ENCODE measurements around the gene NOD2. TPM values are rescaled to one million over a fixed set of nuclear protein-coding genes. Genes with fewer than 3 reads are reported as not detected.

NOD2 gene
- total RNA-seq, 1 donor from 2014 or later = 2.9 TPM

DNA sequence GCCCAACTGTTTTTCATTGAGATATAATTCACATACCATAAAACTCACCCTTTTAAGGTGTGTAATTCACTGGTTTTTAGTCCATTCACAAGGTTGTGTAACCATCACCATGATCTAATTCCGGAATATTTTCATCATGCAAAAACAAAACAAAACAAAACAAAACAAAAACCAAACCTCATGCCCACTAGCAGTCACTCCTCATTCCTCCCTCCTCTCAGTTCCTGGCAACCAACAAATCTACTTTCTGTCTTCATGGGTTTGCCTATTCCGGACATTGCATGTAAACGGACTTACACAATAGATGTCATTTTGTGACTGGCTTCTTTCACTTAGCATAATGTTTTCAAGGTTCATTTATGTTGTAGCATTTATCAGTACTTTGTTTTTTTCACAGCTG, 4.5 kb upstream of the NOD2 start:
- H3K9me3 Mint-ChIP-seq = no peaks in the 10 kb centered on the region
- no peak overlapping the region for H3K27ac Mint-ChIP-seq
- ChIA-PET CTCF (no interaction called here), POLR2A (no interaction called here)
- no peaks in the 10 kb centered on the region for H3K36me3 Mint-ChIP-seq (ENCODE audit: low read depth)
- no peak overlapping the region for H3K4me3 Mint-ChIP-seq
- peaks cover 3% of the 10 kb centered on the region for H3K27me3 Mint-ChIP-seq
- peaks cover 39% of the 10 kb centered on the region for H3K4me1 Mint-ChIP-seq
- DNase-seq = no peak
- intact Hi-C loops (cut with micrococcal nuclease) = no loop called here
- TF ChIP-seq, protein P1, sequence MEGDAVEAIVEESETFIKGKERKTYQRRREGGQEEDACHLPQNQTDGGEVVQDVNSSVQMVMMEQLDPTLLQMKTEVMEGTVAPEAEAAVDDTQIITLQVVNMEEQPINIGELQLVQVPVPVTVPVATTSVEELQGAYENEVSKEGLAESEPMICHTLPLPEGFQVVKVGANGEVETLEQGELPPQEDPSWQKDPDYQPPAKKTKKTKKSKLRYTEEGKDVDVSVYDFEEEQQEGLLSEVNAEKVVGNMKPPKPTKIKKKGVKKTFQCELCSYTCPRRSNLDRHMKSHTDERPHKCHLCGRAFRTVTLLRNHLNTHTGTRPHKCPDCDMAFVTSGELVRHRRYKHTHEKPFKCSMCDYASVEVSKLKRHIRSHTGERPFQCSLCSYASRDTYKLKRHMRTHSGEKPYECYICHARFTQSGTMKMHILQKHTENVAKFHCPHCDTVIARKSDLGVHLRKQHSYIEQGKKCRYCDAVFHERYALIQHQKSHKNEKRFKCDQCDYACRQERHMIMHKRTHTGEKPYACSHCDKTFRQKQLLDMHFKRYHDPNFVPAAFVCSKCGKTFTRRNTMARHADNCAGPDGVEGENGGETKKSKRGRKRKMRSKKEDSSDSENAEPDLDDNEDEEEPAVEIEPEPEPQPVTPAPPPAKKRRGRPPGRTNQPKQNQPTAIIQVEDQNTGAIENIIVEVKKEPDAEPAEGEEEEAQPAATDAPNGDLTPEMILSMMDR (IDR thresholded peaks at IDR 0.05) = no peak
- no peak for ATAC-seq (ENCODE audit: low read depth)

DNA sequence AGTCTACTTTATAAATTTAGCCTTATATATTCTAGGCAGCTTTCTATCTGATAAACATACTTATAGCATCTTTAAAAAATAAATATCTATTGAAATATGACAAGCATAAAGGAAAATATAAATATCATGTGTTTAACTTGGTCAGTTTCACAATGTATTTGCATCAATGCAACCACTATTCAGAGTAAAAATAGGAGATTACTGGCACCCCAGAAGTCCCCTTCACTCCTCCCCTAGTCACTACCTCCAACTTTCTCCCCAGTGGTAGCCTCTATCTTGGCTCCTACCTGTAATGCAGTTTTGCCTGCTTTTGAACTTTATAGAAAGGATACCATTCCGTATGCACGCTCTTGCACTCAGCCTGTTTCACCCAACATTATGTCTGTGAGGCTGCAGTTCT, 3.2 kb upstream of the NOD2 start:
- Mint-ChIP-seq H3K9me3 (no peaks in the 10 kb centered on the region), H3K27me3 (peaks cover 4% of the 10 kb centered on the region), H3K4me3 (no peak overlapping the region), H3K4me1 (peaks cover 37% of the 10 kb centered on the region), H3K36me3 (ENCODE audit: low read depth) (no peaks in the 10 kb centered on the region), H3K27ac (no peak overlapping the region)
- ChIA-PET CTCF (no interaction called here), POLR2A (no interaction called here)
- ATAC-seq (ENCODE audit: low read depth) (no peak), DNase-seq (no peak)
- intact Hi-C loops (cut with micrococcal nuclease) = no loop called here
- TF ChIP-seq, protein P1 (IDR thresholded peaks at IDR 0.05) = no peak

DNA sequence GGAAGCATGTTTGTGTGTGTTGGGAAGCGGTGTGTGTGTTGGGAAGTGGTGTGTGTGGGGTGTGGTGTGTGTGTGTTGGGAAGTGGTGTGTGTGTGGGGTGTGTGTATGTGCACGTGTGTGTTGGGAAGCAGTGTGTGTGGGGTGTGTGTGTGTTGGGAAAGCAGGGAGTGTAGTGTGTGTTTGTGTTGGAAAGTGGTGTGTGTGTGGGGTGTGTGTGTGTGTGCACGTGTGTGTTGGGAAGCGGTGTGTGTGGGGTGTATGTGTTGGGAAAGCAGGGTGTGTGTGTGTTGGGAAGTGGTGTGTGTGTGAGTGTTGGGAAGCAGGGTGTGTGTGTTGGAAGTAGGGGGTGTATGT, 785 bp upstream of the NOD2 start:
- ChIA-PET POLR2A (no interaction called here), CTCF (no interaction called here)
- peaks cover 49% of the 10 kb centered on the region for H3K4me1 Mint-ChIP-seq
- H3K9me3 Mint-ChIP-seq = no peaks in the 10 kb centered on the region
- peak overlapping the region; percentile 75 for H3K4me3 Mint-ChIP-seq
- no peaks in the 10 kb centered on the region for H3K36me3 Mint-ChIP-seq (ENCODE audit: low read depth)
- peaks cover 4% of the 10 kb centered on the region for H3K27me3 Mint-ChIP-seq
- intact Hi-C loops (cut with micrococcal nuclease) = no loop called here
- ATAC-seq (ENCODE audit: low read depth) (no peak), DNase-seq (no peak)
- H3K27ac Mint-ChIP-seq = no peak overlapping the region
- TF ChIP-seq, protein P1 (IDR thresholded peaks at IDR 0.05) = no peak

DNA sequence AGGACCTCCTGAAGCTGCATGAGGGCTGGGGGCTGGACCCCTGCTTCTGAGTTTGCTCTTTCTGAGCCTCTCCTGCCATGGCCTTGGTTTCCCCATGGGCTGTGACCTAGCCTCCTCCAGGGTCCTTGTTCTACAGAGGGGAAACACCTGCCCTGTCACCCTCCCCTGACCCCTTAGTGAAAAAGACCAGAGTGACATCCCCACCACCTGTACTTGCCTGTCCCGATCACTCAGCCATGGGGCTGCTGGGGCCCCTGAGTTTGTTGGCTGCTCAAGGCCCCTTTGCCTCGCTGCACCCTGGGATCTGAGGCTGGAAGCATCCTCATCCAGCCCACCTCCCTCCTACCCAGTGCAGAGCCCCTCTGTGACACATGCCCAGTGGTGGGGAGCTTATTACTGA, 800 bp downstream of the NOD2 start:
- intact Hi-C loops (cut with micrococcal nuclease) = loop anchor here (1.0 kb wide), 1 partner anchor 13 kb away; the partner anchor contains the start of gene SNX20
- ChIA-PET CTCF (interaction anchor here (1.1 kb wide), 1 partner anchor 29 kb away, joined by 4 read pairs; no protein-coding TSS in a partner anchor), POLR2A (interaction anchor here (0.9 to 2.0 kb wide), 3 partner anchors 9 to 13 kb away, joined by 3 to 9 read pairs (median 3); partner anchors contain the start of gene SNX20)
- Mint-ChIP-seq H3K4me1 (peaks cover 64% of the 10 kb centered on the region), H3K27ac (no peak overlapping the region), H3K4me3 (peak overlapping the region; percentile 78), H3K27me3 (peaks cover 4% of the 10 kb centered on the region), H3K36me3 (ENCODE audit: low read depth) (no peaks in the 10 kb centered on the region), H3K9me3 (no peaks in the 10 kb centered on the region)
- DNase-seq (no peak), ATAC-seq (ENCODE audit: low read depth) (no peak)
- TF ChIP-seq, protein P1 (IDR thresholded peaks at IDR 0.05) = no peak

DNA sequence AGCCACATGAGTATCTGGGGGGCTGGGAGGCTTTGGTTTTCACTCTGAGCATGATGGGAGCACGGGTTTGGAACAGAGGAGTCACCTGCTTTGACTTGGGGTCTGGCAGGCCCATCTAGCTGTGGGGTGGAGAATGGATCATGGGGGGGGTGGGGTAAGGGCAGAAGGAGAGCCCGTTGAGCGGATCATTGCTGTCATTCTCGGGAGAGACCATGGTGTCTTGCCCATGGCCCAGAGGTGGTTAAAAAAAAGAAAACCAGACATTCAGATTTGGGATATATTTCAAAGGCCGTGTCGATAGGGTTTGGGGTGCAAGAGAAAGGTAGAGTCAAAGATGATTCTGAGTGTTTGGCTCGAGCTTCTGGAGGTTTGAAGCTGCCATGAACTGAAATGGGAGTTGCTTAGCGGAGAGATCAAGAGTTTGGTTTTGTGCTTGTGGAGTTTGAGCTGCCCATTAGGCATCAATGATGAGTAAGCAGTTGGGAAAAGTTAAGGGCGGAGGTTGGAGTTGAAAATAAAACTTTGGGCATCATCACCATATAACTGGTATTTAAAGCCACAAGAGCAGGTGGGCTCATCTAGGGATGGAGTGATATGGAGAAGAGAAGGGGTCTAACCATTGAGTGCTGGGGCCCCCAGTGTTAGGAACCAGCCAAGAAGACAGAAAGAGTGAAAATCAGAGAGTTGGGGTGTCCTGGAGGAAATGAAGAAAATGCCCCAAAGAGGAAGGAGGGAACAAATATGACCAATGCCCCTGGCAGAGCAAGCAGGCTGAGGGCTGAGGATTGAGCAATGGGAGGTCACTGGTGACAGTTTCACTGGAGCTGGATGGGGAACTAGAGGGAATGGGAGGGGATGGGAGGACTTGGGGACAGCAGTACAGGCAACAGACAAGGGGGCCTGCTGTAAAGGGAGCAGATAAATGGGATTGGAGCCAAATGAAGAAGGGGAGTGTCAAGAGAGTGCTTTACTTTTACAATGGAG, 1.9 kb downstream of the NOD2 start:
- H3K4me3 Mint-ChIP-seq = no peak overlapping the region
- no peaks in the 10 kb centered on the region for H3K9me3 Mint-ChIP-seq
- intact Hi-C loops (cut with micrococcal nuclease) = no loop called here
- no peak for DNase-seq
- ATAC-seq (ENCODE audit: low read depth) = no peak
- ChIA-PET CTCF (interaction anchor here (1.1 kb wide), 1 partner anchor 30 kb away, joined by 4 read pairs; no protein-coding TSS in a partner anchor), POLR2A (interaction anchor here (1.4 to 2.0 kb wide), 3 partner anchors 10 to 14 kb away, joined by 3 to 9 read pairs (median 3); no protein-coding TSS in a partner anchor)
- no peak overlapping the region for H3K27ac Mint-ChIP-seq
- H3K27me3 Mint-ChIP-seq = peaks cover 4% of the 10 kb centered on the region
- TF ChIP-seq, protein P1 (IDR thresholded peaks at IDR 0.05) = no peak
- no peaks in the 10 kb centered on the region for H3K36me3 Mint-ChIP-seq (ENCODE audit: low read depth)
- H3K4me1 Mint-ChIP-seq = peaks cover 75% of the 10 kb centered on the region
